ENCODE data around the gene ZFYVE19. TPM values are rescaled to one million over a fixed set of nuclear protein-coding genes. Genes with fewer than 3 reads are reported as not detected.

ZFYVE19 gene
- total and polyA plus RNA-seq, 2 donors (not counting 3 experiments of a cell fraction or from before 2014, with no cell fraction given): 29.7 to 47.2 TPM

DNA sequence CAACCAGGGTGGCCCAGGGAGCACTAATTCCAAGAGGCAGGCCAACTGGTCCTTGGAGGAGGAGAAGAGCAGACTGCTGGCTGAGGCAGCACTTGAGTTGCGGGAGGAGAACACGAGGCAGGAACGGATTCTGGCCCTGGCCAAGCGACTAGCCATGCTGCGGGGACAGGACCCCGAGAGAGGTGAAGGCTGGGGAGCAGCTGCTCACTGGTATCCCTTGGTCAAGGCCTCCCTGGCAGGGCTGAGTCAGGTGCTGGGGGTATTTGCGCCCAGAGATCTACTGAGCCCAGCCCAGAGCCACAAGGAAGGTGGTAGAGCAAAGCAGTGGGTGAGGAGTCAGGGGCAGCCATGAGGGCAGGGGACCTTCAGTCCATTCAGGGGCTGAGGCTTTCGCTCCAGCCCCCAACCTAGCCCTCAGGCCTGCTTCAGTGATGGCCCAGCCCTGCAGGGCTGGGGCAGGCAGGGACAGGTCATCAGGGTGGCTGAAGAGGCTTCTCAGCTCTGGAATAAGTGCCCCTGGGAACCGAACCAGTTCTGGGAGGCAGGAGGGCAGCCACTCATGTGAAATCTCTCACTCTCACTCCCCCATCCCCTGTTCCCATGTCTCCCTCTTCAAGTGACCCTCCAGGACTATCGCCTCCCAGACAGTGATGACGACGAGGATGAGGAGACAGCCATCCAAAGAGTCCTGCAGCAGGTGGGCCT is 6.0 kb downstream of the ZFYVE19 start:
- H3K4me2 ChIP-seq (ENCODE audit: insufficient read depth, low read length): no peak overlapping the region
- no TSS peak for BruUV-seq (replicated peaks)
- dilution Hi-C loops (cut with MboI; ENCODE audit: extremely low pct_ligation_motif_present, low sequenced_read_pairs) (no loop called here), intact Hi-C loops (cut with micrococcal nuclease) (no loop called here)
- H3K4me3 ChIP-seq (replicated peaks in 1 of 3; ENCODE audit: insufficient read depth in 1 of 3, low read depth in 1 of 3, low read length in 3 of 3): no peak overlapping the region
- FAIRE-seq (no peak), DNase-seq (ENCODE audit: low read depth, low spot score) (no peak)
- H3K9me3 ChIP-seq (replicated peaks; ENCODE audit: control insufficient read depth, insufficient read depth, low read length): no peaks in the 10 kb centered on the region
- peaks cover 4% of the 10 kb centered on the region for H3K79me2 ChIP-seq (ENCODE audit: control insufficient read depth, insufficient read depth, low read length)
- H3K36me3 ChIP-seq (ENCODE audit: control insufficient read depth in 2 of 2, extremely low read depth in 1 of 2, insufficient read depth in 2 of 2, low read length in 2 of 2): peaks cover 2 to 28% of the 10 kb centered on the region in 2 experiments
- no peaks in the 10 kb centered on the region for H3K27me3 ChIP-seq (ENCODE audit: control insufficient read depth in 2 of 2, insufficient read depth in 2 of 2, low read length in 2 of 2)
- CTCF ChIA-PET: interaction anchor here (1.1 kb wide), 1 partner anchor 9 kb away, joined by 3 read pairs; no protein-coding TSS in a partner anchor
- peaks cover 6% of the 10 kb centered on the region for H3K4me1 ChIP-seq (ENCODE audit: control insufficient read depth, extremely low read depth, insufficient read depth, low read length)
- H4K20me1 ChIP-seq (replicated peaks; ENCODE audit: control insufficient read depth, extremely low read depth, insufficient read depth, low read length): no peaks in the 10 kb centered on the region
- POLR2A ChIA-PET: no interaction called here
- no peak overlapping the region for H3K27ac ChIP-seq (ENCODE audit: insufficient read depth, low read depth, low read length)
- no peak for TF ChIP-seq EZH2 (IDR thresholded peaks at IDR 0.05; ENCODE audit: borderline replicate concordance, low read depth, low read length, severe bottlenecking)
- TF ChIP-seq POLR2A (IDR thresholded peaks at IDR 0.05; ENCODE audit: low read depth, low read length): no peak
- TF ChIP-seq MYC (IDR thresholded peaks at IDR 0.05; ENCODE audit: low read depth, low read length): no peak
- no peak for TF ChIP-seq FOS (IDR thresholded peaks at IDR 0.05; ENCODE audit: borderline replicate concordance, insufficient read depth, low read length)
- TF ChIP-seq JUN (IDR thresholded peaks at IDR 0.05; ENCODE audit: borderline replicate concordance, insufficient read depth, insufficient read length, low read depth): no peak
- TF ChIP-seq, protein P1, sequence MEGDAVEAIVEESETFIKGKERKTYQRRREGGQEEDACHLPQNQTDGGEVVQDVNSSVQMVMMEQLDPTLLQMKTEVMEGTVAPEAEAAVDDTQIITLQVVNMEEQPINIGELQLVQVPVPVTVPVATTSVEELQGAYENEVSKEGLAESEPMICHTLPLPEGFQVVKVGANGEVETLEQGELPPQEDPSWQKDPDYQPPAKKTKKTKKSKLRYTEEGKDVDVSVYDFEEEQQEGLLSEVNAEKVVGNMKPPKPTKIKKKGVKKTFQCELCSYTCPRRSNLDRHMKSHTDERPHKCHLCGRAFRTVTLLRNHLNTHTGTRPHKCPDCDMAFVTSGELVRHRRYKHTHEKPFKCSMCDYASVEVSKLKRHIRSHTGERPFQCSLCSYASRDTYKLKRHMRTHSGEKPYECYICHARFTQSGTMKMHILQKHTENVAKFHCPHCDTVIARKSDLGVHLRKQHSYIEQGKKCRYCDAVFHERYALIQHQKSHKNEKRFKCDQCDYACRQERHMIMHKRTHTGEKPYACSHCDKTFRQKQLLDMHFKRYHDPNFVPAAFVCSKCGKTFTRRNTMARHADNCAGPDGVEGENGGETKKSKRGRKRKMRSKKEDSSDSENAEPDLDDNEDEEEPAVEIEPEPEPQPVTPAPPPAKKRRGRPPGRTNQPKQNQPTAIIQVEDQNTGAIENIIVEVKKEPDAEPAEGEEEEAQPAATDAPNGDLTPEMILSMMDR (IDR thresholded peaks at IDR 0.05; ENCODE audit: extremely low read depth in 1 of 2, insufficient read depth in 1 of 2, low read depth in 1 of 2, low read length in 2 of 2): no peak
- no peak for TF ChIP-seq POLR2AphosphoS5 (IDR thresholded peaks at IDR 0.05; ENCODE audit: insufficient read depth, low read depth, low read length)
- no peak for TF ChIP-seq GATA2 (IDR thresholded peaks at IDR 0.05; ENCODE audit: insufficient read depth, insufficient read length, low read depth, low read length)
- TF ChIP-seq, protein P2, sequence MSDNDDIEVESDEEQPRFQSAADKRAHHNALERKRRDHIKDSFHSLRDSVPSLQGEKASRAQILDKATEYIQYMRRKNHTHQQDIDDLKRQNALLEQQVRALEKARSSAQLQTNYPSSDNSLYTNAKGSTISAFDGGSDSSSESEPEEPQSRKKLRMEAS (IDR thresholded peaks at IDR 0.05; ENCODE audit: insufficient read depth, insufficient read length): no peak
- H3K9me1 ChIP-seq (replicated peaks; ENCODE audit: control insufficient read depth, extremely low read depth, insufficient read depth, low read length): no peaks in the 10 kb centered on the region
- H2AFZ ChIP-seq (ENCODE audit: low read depth, low read length): no peak overlapping the region
- H3K9ac ChIP-seq (replicated peaks; ENCODE audit: extremely low read depth, insufficient read depth, low read length): no peak overlapping the region

Measured in endothelial cell of umbilical vein (primary cell).